NCI-H1105 treated with DMSO at 0.1 percent for 48 hours (cell line): ENCODE results near the gene GAB2.
"Not testable (repeated sequence)": the region's sequence is repeated elsewhere in the genome, so short reads cannot be mapped to it uniquely, and the experiment has no call there.

Experiments
- DNase-seq: peaks from one replicate; lab custom pipeline; 2025; lab: John Stamatoyannopoulos, UW

Gene GAB2

DNA sequence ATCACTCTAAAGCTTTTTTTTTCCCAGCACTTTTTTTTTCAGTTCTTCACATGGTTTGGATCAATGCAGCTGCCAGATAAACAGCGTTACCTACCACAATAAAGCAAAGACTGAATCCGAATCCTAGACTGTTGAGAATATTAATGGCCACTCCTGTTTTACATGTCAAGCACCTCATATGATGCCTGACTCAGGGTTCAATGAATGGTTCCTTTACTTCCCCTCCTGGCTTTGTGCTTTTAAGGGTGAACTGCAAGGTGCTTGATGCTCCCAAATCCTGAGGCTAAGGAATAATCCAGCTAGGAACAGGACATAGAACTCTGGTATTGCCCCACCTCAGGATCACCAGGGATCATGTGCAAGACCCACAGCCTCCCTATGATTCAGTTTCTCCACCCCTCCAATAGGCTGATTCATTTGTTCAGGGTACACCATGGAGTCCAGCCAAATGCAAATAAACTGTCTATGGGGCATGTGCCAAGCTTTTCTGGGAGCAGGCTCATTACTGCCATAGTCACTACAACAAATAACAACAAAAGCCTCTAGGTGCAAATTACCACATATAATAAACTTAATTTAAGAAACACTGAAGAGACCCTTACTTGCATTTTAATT is 104.3 kb downstream of the GAB2 start:
- peak; percentile 20 for DNase-seq

DNA sequence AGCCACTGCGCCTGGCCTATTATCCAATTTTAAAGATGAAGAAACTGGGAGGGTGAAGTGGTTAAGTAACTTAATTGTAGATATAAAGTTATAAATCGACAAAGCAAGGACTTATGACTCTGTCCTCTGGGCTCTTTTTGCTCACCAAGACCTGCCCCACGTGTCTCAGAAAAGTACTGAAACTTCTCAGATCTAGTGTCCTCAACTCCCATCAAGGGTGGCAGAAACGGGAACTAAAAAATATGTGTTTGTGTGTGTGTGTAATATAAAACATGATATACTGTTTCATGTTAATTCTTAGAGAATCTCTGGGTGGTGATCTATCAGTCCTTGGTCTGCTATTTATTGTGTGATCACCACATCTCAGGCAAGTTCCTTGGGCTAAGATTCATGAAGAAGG is 104.9 kb downstream of the GAB2 start:
- no peak for DNase-seq

- no peak for DNase-seq
Measured at GRCh38 chr11:78311702-78312371, 105.8 kb downstream of the GAB2 start.

DNA sequence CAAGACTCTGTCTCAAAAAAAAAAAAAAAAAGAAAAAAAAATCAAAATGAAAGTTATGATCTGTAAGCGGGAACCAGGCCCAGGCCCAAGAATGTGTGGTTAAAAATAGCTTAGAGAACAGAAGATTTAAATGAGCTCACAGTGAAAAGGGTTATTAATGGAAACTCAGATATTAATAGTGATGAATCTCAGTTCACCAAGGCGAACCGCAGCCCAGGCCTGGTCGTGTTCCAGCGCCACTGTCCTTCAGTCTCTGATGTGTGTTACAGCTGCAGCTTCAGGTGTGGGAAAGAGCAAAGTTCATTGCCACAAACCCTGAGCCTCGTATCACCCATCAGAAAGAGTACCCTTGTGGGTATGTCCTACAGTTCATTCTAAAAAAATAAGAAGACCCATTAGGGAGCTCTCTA is 107.1 kb downstream of the GAB2 start:
- no peak for DNase-seq

- DNase-seq, result no peak
Measured at GRCh38 chr11:78304201-78304600, 113.4 kb downstream of the GAB2 start.

- DNase-seq, result no peak
Measured at GRCh38 chr11:78300108-78300839, 117.3 kb downstream of the GAB2 start.

DNA sequence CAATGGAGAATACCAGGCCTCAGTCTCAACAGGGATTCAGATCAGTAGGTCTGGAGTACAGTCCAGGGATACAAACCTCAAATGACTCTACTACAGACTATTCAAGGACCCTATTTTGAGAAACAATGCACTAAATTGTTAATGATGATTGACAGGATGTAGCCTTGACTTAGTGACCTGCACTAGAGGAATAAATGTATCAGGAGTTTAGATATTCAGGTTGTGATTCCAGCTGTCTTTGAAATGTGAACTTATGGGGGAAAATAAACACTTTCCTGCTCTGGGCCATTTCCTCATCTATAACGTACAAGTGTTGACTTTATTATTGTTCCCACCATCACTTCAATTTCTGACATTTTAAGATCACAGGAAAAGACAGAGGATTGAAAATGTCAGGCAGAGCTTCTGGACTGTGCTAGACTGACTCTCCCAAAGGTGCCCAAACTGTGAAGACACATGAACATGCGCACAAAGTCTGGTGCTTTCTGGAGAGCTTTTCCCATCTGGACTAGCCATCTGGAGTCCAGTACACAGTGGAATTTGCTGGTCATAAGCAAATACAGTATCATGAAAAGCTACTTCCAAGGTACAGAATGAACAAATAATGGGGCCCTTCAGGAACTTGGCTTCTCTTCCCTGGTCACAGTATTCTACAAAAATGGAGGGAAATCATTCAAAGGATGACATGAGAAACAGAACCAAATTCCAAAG is 118.5 kb downstream of the GAB2 start:
- DNase-seq, result no peak

GRCh38 chr11:78298291-78298771 is 119.3 kb downstream of the GAB2 start:
- DNase-seq, result no peak

DNA sequence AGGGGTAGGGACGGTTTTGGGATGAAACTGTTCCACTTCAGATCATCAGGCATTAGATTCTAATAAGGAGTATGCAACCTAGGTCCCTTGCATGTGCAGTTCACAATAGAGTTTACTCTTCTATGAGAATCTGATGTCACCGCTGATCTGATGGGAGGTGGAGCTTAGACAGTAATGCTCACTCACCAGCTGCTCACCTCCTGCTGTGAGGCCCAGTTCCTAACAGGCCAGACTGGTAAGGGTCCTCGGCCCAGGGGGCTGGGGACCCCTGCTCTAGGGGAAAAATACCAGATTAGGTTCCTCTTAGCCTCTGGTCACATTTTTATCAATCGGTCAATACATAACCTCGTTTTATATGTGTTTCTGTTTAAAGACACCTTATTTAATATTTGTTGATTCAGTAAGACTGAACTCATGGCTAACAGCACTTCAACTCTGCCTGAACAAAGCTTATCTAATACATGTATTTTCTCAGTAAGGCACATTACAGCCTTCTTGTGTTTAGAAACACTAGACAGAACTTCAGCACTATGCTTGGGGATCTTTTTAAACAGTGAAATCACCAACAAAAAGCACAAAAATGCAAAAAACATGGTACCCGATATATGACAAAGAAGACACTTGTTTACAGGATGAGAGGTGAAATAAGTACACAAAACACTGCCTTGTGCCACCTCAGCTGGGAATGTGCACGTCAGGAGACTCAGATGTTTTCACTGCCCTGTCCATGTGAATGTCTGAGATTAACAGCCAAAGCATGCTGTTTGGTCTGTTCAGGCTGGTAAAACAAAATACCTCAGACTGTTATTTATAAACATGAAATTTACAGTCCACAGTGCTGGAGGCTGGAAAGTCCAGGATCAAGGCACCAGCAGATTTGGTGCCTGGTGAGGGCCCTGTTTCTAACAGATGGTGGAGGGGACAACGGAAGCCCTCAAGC is 121.4 kb downstream of the GAB2 start:
- DNase-seq, result no peak

- DNase-seq, result no peak
Measured at GRCh38 chr11:78295347-78295746, 122.3 kb downstream of the GAB2 start.

- DNase-seq, result not testable (repeated sequence)
Measured at GRCh38 chr11:78294100-78294499, 123.5 kb downstream of the GAB2 start.

- DNase-seq, result no peak
Measured at GRCh38 chr11:78293536-78293935, 124.1 kb downstream of the GAB2 start.

GRCh38 chr11:78292109-78292803 is 125.4 kb downstream of the GAB2 start:
- DNase-seq, result no peak

- DNase-seq, result no peak
Measured at GRCh38 chr11:78291503-78292108, 126.0 kb downstream of the GAB2 start.

DNA sequence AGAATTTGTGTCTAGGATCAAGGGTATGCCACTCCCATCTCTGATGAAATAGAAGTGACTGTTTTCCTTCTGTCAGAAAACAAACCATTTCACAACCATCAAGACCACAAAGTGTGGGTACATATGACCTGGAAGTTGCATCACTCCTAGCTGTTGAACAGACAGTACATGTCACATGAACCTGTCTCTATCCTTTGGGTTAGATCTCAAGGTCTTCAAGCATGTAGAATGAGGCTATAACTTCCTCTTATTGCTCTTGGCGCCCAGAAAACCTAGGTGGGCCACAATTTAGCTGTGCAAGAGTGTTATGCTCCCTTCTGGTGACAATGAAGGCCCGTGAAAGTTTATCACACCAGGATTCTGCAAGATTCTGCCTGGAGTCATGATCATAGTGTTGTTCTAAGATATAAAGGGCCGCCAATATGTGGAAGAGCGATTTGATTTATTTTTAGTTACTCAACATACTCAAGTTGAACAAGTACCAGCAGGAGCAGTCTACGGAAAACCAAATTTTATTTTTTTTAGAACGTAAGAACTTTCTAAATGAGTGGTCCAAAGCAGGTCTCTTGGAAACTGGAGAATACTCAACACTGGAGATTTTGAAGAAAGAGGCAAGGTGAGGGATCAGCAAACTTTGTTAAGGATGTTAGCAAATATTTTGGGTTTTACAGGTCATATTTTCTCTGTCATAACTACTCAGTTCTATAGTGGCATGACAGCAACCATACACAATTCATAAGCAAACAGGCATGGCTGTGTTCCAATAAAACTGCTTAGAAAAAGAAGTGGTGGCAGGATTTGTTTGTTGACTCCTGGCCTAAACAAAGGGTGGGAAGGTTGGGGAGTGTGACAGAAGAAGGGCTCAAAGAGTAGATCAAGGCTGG is 127.1 kb downstream of the GAB2 start:
- DNase-seq, result no peak

DNA sequence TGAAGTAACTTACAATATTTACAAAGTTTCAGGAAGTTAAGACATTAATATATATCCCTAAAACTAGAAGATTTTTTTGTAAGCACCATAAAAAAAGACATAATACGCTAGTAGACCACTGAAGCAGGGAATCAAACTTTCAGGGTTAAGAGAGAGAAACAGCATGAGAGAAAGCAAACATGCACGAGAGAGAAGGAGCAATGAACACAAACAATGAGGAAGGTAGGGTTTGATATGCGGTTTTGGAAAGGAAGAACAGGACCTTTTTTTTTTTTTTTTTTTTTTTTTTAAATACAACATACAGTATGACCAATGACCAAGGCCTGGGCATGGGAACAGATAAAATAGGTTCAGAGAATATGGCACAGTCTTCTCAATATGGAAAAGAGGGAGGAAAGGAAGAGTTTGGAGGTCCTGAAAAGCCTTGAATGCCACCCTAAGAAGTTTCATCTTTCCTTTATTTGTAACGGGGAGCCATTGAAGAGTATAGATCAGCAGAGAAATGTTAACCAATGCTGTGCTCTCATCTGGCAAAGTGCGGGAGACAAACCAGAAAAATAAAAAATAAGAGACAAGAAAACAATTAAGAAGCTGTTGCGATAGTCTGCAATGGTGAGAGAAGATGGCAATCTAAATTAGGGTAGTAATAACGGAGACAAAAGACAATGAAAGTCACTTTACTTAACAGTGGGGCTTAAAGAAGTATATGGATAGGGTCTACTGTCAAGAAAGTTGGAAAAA is 127.9 kb downstream of the GAB2 start:
- DNase-seq, result no peak

DNA sequence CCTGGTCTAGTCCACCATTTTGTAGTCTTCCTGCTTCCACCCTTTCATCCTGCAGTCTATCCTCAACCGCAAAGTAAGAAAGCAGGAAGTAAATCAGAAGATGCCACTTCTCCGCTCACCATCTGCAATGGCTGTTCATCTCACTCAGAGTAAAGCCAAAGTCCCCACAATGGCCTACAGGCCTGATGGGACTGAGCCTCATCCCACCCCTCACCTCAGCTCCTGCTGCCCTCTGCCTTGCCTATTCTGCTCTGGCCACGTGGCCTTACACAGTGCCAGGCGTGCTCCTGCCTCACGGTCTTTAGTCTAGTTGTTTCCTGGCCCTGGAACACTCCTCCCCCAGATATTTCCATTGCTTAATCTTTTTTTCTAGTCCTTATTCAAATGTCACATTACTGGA is 133.4 kb downstream of the GAB2 start:
- DNase-seq, result no peak

- DNase-seq, result no peak
Measured at GRCh38 chr11:78282821-78283220, 134.8 kb downstream of the GAB2 start.

DNA sequence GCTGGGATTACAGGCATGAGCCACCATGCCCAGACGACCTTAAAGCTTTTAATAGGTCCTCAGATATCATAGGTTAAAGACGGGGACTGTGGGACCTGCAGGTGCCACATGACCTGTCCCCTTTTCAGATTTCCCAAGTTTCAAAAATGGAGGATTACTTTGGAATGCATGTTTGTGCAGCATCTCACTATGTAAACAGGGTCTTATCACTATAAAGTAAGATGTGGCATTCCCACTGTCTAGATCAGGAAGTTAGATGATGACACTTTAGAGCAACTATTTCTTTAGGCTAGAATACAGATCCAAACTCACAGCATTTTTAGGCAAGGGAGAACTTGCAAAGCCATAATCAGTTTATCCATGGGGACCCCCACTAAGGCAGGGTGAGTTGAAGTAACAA is 136.1 kb downstream of the GAB2 start:
- no peak for DNase-seq
